Activated CD4-positive, alpha-beta T cell treated with anti-CD3 and anti-CD28 coated beads, Interleukin-2, amount 10 ng/mL, durations not matched to agents 7 days and 5 days (primary cell): ENCODE measurements around the gene GPD1L. TPM values are rescaled to one million over a fixed set of nuclear protein-coding genes. Genes with fewer than 3 reads are reported as not detected.
"Not testable (repeated sequence)": the region's sequence is repeated elsewhere in the genome, so short reads cannot be mapped to it uniquely, and the experiment has no call there.

ENCODE experiments used
- CTCF ChIA-PET: fragments of 350-600 bp; sonication (Branson Sonifier 250); formaldehyde crosslinking; loops from one replicate; lab custom pipeline; 2021; ENCODE audit warnings: antibody characterized with exemption; lab: Charles Lee
- POLR2A ChIA-PET: fragments of 350-600 bp; sonication (Branson Sonifier 250); formaldehyde crosslinking; loops from one replicate; lab custom pipeline; 2021; ENCODE audit warnings: antibody characterized with exemption; lab: Charles Lee
- DNase-seq: peaks from one replicate; pipeline ENCODE4 v3.0.0-alpha.2; 2020
- H3K27ac Mint-ChIP-seq: one replicate; pipeline ENCODE4 v1.8.0; 2021; ENCODE audit warnings: mild to moderate bottlenecking, moderate library complexity, mixed read lengths
- H3K27me3 Mint-ChIP-seq: one replicate; pipeline ENCODE4 v1.8.0; 2021; ENCODE audit warnings: mixed read lengths
- H3K36me3 Mint-ChIP-seq: one replicate; pipeline ENCODE4 v1.8.0; 2021; ENCODE audit warnings: low read depth, mixed read lengths
- H3K4me1 Mint-ChIP-seq: one replicate; pipeline ENCODE4 v1.8.0; 2021; ENCODE audit warnings: mixed read lengths
- H3K4me3 Mint-ChIP-seq: one replicate; pipeline ENCODE4 v1.8.0; 2021; ENCODE audit warnings: mild to moderate bottlenecking, moderate library complexity, mixed read lengths
- H3K9me3 Mint-ChIP-seq: one replicate; pipeline ENCODE4 v1.8.0; 2021; ENCODE audit warnings: mixed read lengths
- total RNA-seq, 2 experiments: library from RNA; stranded (reverse); gene quantifications; one replicate each; pipeline ENCODE4 v1.2.3, GENCODE V29; 2021

The GPD1L gene
- total RNA-seq, 2 experiments from 2014 or later = 21.5 to 25.5 TPM

GRCh38 chr3:32110233-32110760, 3.9 kb downstream of the GPD1L start:
- H3K4me1 Mint-ChIP-seq = peaks cover 69% of the 10 kb centered on the region

GRCh38 chr3:32111560-32111959, 5.1 kb downstream of the GPD1L start:
- POLR2A ChIA-PET = no interaction called here
- H3K9me3 Mint-ChIP-seq = peaks cover 7% of the 10 kb centered on the region
- peaks cover 73% of the 10 kb centered on the region for H3K4me1 Mint-ChIP-seq
- H3K27ac Mint-ChIP-seq = no peak overlapping the region
- H3K4me3 Mint-ChIP-seq = no peak overlapping the region
- DNase-seq = no peak
- CTCF ChIA-PET = interaction anchor here (0.6 kb wide), 1 partner anchor 413 kb away, joined by 4 read pairs; no protein-coding TSS in a partner anchor
- peaks cover 34% of the 10 kb centered on the region for H3K36me3 Mint-ChIP-seq
- H3K27me3 Mint-ChIP-seq = no peaks in the 10 kb centered on the region

More at GRCh38 chr3:32110233-32110760, 3.9 kb downstream of the GPD1L start:
- Mint-ChIP-seq H3K27me3 (no peaks in the 10 kb centered on the region), H3K4me3 (no peak overlapping the region), H3K36me3 (peaks cover 28% of the 10 kb centered on the region), H3K27ac (no peak overlapping the region), H3K9me3 (peaks cover 5% of the 10 kb centered on the region)
- no peak for DNase-seq
- ChIA-PET CTCF (interaction anchor here (0.6 kb wide), 1 partner anchor 976 kb away, joined by 4 read pairs; no protein-coding TSS in a partner anchor), POLR2A (interaction anchor here (0.7 kb wide), 1 partner anchor 1251 kb away, joined by 3 read pairs; no protein-coding TSS in a partner anchor)

GRCh38 chr3:32113566-32113965, 7.1 kb downstream of the GPD1L start:
- CTCF ChIA-PET = interaction anchor here (1.5 to 2.1 kb wide), 2 partner anchors 10 to 17 kb away, joined by 3 to 5 read pairs; no protein-coding TSS in a partner anchor
- H3K9me3 Mint-ChIP-seq = peaks cover 7% of the 10 kb centered on the region
- peak overlapping the region; percentile 90 for H3K27ac Mint-ChIP-seq
- H3K27me3 Mint-ChIP-seq = no peaks in the 10 kb centered on the region
- POLR2A ChIA-PET = interaction anchor here (0.6 kb wide), 1 partner anchor 1639 kb away, joined by 8 read pairs; no protein-coding TSS in a partner anchor
- H3K36me3 Mint-ChIP-seq = peaks cover 38% of the 10 kb centered on the region
- peaks cover 67% of the 10 kb centered on the region for H3K4me1 Mint-ChIP-seq
- no peak overlapping the region for H3K4me3 Mint-ChIP-seq
- DNase-seq = no peak

DNA sequence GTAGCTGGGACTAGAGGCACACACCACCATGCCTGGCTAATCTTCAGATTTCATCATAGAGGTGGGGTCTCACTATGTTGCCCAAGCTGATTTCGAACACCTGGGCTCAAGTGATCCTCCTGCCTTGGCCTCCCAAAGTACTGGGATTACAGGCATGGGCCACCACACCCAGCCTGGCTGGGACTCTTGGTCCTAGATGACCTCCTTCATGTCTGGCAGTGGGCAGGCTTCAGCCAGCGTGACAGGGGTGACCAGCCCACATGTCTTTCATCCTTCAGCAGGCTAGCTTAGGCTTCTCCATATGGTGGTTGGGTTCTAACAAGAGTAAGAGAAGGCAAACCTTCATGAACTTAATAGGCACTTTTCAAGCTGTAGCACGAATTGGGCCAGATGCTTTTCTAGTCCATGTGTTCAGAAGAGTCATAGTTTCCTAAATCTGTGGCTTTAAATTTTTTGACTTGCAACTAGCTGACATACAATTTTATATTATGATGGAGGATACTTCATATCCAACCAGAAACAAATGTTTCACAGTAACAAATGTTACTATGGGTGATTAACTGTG, 7.6 kb downstream of the GPD1L start:
- H3K9me3 Mint-ChIP-seq = peaks cover 7% of the 10 kb centered on the region
- DNase-seq = peak; percentile 35
- H3K27me3 Mint-ChIP-seq = no peaks in the 10 kb centered on the region
- CTCF ChIA-PET = interaction anchor here (1.1 to 2.1 kb wide), 3 partner anchors 10 to 250 kb away, joined by 3 to 5 read pairs (median 4); no protein-coding TSS in a partner anchor
- H3K36me3 Mint-ChIP-seq = peaks cover 38% of the 10 kb centered on the region
- H3K4me1 Mint-ChIP-seq = peaks cover 70% of the 10 kb centered on the region
- peak overlapping the region; percentile 90 for H3K27ac Mint-ChIP-seq
- H3K4me3 Mint-ChIP-seq = peak overlapping the region; percentile 62
- POLR2A ChIA-PET = interaction anchor here (0.6 kb wide), 1 partner anchor 1639 kb away, joined by 8 read pairs; no protein-coding TSS in a partner anchor

- Mint-ChIP-seq H3K4me3 (peak overlapping the region; percentile 62), H3K4me1 (peaks cover 72% of the 10 kb centered on the region), H3K36me3 (peaks cover 35% of the 10 kb centered on the region), H3K27ac (peak overlapping the region; percentile 90)
- H3K27me3 Mint-ChIP-seq, POLR2A ChIA-PET, H3K9me3 Mint-ChIP-seq: not testable (repeated sequence)
- peak; percentile 88 for DNase-seq
- CTCF ChIA-PET = interaction anchor here (0.7 to 1.5 kb wide), 3 partner anchors 16 to 250 kb away, joined by 3 to 5 read pairs (median 4); no protein-coding TSS in a partner anchor
Measured at GRCh38 chr3:32114546-32115386, 8.3 kb downstream of the GPD1L start.

GRCh38 chr3:32117320-32117719, 10.9 kb downstream of the GPD1L start:
- Mint-ChIP-seq H3K36me3 (peaks cover 27% of the 10 kb centered on the region), H3K9me3 (peaks cover 7% of the 10 kb centered on the region), H3K27ac (no peak overlapping the region), H3K4me3 (no peak overlapping the region), H3K27me3 (no peaks in the 10 kb centered on the region), H3K4me1 (peaks cover 62% of the 10 kb centered on the region)
- POLR2A ChIA-PET = no interaction called here
- DNase-seq = no peak
- CTCF ChIA-PET = interaction anchor here (0.6 kb wide), 1 partner anchor 1243 kb away, joined by 5 read pairs; no protein-coding TSS in a partner anchor

GRCh38 chr3:32118215-32118614, 11.8 kb downstream of the GPD1L start:
- peaks cover 55% of the 10 kb centered on the region for H3K4me1 Mint-ChIP-seq
- ChIA-PET POLR2A (no interaction called here), CTCF (no interaction called here)
- no peak for DNase-seq
- no peak overlapping the region for H3K4me3 Mint-ChIP-seq
- H3K27ac Mint-ChIP-seq = no peak overlapping the region
- peaks cover 7% of the 10 kb centered on the region for H3K9me3 Mint-ChIP-seq
- peaks cover 26% of the 10 kb centered on the region for H3K36me3 Mint-ChIP-seq
- no peaks in the 10 kb centered on the region for H3K27me3 Mint-ChIP-seq

DNA sequence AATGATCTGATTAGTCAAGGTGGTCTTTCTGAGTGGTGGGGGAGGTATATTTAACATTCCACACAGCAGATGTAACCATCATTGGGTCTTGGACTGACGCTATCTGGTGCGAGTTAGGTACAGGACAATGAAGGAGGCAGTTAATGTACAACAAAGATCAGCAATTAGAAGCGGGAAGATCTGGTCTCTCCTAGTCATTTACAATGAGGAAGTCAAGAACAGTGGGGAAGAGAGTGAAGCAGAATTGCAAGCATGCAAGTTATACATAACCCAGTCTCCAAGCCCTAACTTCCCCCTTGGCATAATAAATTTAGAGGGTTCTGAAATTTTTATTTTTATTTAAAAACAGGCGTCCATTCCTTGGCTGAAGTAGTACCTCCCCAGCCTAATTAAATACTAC, 14.1 kb downstream of the GPD1L start:
- no peak for DNase-seq
- Mint-ChIP-seq H3K4me3 (no peak overlapping the region), H3K4me1 (peaks cover 34% of the 10 kb centered on the region), H3K9me3 (no peaks in the 10 kb centered on the region), H3K27me3 (no peaks in the 10 kb centered on the region), H3K36me3 (peaks cover 20% of the 10 kb centered on the region), H3K27ac (no peak overlapping the region)
- POLR2A ChIA-PET = no interaction called here
- CTCF ChIA-PET = no interaction called here

DNA sequence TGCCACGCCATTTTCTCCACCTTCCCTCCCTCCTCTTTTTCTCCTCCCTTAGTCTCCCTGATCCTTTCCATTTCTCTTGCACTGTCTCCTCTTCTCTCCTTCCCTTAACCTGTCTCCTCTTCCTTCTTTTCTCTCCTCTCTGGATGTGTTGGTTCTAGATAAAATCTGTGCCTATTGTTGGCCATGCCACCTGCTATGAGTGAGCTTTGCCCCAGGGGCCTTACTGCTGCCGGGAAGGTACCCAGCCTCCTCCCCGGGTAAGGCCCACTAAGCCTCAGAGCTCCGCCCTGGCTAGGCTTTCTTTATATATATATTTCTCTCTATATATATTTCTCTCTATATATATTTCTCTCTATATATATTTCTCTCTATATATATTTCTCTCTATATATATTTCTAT, 14.7 kb downstream of the GPD1L start:
- Mint-ChIP-seq H3K27ac (no peak overlapping the region), H3K4me3 (no peak overlapping the region), H3K4me1 (peaks cover 34% of the 10 kb centered on the region), H3K36me3 (peaks cover 19% of the 10 kb centered on the region), H3K9me3 (no peaks in the 10 kb centered on the region), H3K27me3 (no peaks in the 10 kb centered on the region)
- DNase-seq = no peak
- ChIA-PET CTCF (no interaction called here), POLR2A (interaction anchor here (0.6 to 0.7 kb wide), 2 partner anchors 493 to 544 kb away, joined by 4 to 5 read pairs; no protein-coding TSS in a partner anchor)

- H3K36me3 Mint-ChIP-seq = peaks cover 16% of the 10 kb centered on the region
- no peaks in the 10 kb centered on the region for H3K27me3 Mint-ChIP-seq
- no peak overlapping the region for H3K27ac Mint-ChIP-seq
- peaks cover 21% of the 10 kb centered on the region for H3K4me1 Mint-ChIP-seq
- H3K4me3 Mint-ChIP-seq = no peak overlapping the region
- POLR2A ChIA-PET = interaction anchor here (0.6 kb wide), 1 partner anchor 40 kb away, joined by 4 read pairs; no protein-coding TSS in a partner anchor
- CTCF ChIA-PET = interaction anchor here (0.6 to 1.9 kb wide), 2 partner anchors 20 to 195 kb away, joined by 3 to 4 read pairs; no protein-coding TSS in a partner anchor
- H3K9me3 Mint-ChIP-seq = no peaks in the 10 kb centered on the region
- no peak for DNase-seq
Measured at GRCh38 chr3:32123620-32124019, 17.2 kb downstream of the GPD1L start.

GRCh38 chr3:32125012-32125411, 18.6 kb downstream of the GPD1L start:
- POLR2A ChIA-PET = interaction anchor here (0.6 kb wide), 1 partner anchor 14 kb away, joined by 3 read pairs; no protein-coding TSS in a partner anchor
- H3K9me3 Mint-ChIP-seq = no peaks in the 10 kb centered on the region
- no peak for DNase-seq
- no peaks in the 10 kb centered on the region for H3K27me3 Mint-ChIP-seq
- peaks cover 12% of the 10 kb centered on the region for H3K4me1 Mint-ChIP-seq
- peaks cover 19% of the 10 kb centered on the region for H3K36me3 Mint-ChIP-seq
- no peak overlapping the region for H3K4me3 Mint-ChIP-seq
- no peak overlapping the region for H3K27ac Mint-ChIP-seq
- CTCF ChIA-PET = interaction anchor here (1.9 kb wide), 1 partner anchor 19 kb away, joined by 4 read pairs; no protein-coding TSS in a partner anchor

GRCh38 chr3:32126305-32127015, 20.0 kb downstream of the GPD1L start:
- H3K36me3 Mint-ChIP-seq = peaks cover 29% of the 10 kb centered on the region
- no peaks in the 10 kb centered on the region for H3K9me3 Mint-ChIP-seq
- DNase-seq = no peak
- no peaks in the 10 kb centered on the region for H3K27me3 Mint-ChIP-seq
- no peak overlapping the region for H3K27ac Mint-ChIP-seq
- H3K4me3 Mint-ChIP-seq = no peak overlapping the region
- ChIA-PET CTCF (no interaction called here), POLR2A (no interaction called here)
- H3K4me1 Mint-ChIP-seq = peaks cover 9% of the 10 kb centered on the region
